K562 (cell line): ENCODE measurements around the gene TPCN1. TPM values are rescaled to one million over a fixed set of nuclear protein-coding genes. Genes with fewer than 3 reads are reported as not detected.

Source experiments
- ATAC-seq: fragments of 200-7000 bp; cut with Tn5 transposase; 3 replicates; pipeline ENCODE4 v1.9.1; 2020; ENCODE audit warnings: moderate library complexity
- BruUV-seq: library from RNA; stranded (reverse); fragments of 400-500 nt; replicated peaks from 2 replicates; lab custom pipeline; 2021; lab: Mats Ljungman, UMichigan
- CTCF ChIA-PET: fragments of 300-600 bp; formaldehyde crosslinking; extraction: SDS; loops from one replicate; lab custom pipeline; 2021; ENCODE audit warnings: low intra/inter-chr PET ratio; lab: Yijun Ruan, JAX
- POLR2A ChIA-PET: fragments of 300-600, 350-650 bp; sonication (Branson Sonifier 250); formaldehyde crosslinking; extraction: SDS; loops from one replicate; lab custom pipeline; 2021; ENCODE audit warnings: antibody characterized with exemption, inconsistent platforms; lab: Yijun Ruan, JAX
- DNase-seq, 4 experiments: peaks; one replicate each; pipeline versions ENCODE4 v3.0.0 to v3.0.0-alpha.2; 2011 to 2018; ENCODE audit warnings: low spot score in 3 of 4, mixed read lengths in 3 of 4; ENCODE audit errors: extremely low read depth in 1 of 4
- FAIRE-seq: peaks from 2 replicates; lab custom pipeline; 2011; peaks lifted over from hg19 to GRCh38; lab: Jason Lieb, UNC
- H2AFZ ChIP-seq: 2 replicates; pipeline ENCODE4 v1.6.0; 2011; ENCODE audit warnings: low read depth, low read length, control low read depth, inconsistent platforms
- H3K27ac ChIP-seq: fragments of 200-600 bp; 3 replicates; pipeline ENCODE4 v1.8.0; 2011; ENCODE audit warnings: low read depth, mild to moderate bottlenecking, control low read depth, inconsistent platforms, low read length, moderate library complexity, mixed read lengths; ENCODE audit errors: extremely low read depth
- H3K27me3 ChIP-seq, 2 experiments: fragments of 300-600 bp in 1 of 2; 2 replicates in 1 of 2; 3 replicates in 1 of 2; pipeline versions ENCODE4 v1.6.0 to v1.8.0; 2011; ENCODE audit warnings: inconsistent platforms in 2 of 2, low read length in 2 of 2, mild to moderate bottlenecking in 1 of 2, mixed read lengths in 1 of 2, moderate library complexity in 1 of 2; ENCODE audit not compliant: control insufficient read depth in 2 of 2, insufficient read depth in 2 of 2
- H3K36me3 ChIP-seq: fragments of 300-600 bp; 3 replicates; pipeline ENCODE4 v1.8.0; 2011; ENCODE audit warnings: mild to moderate bottlenecking, low read length, inconsistent platforms; ENCODE audit not compliant: control insufficient read depth, insufficient read depth
- H3K4me1 ChIP-seq, 2 experiments: fragments of 200-600 bp in 1 of 2; replicated peaks in 1 of 2; 2 replicates in 1 of 2; 3 replicates in 1 of 2; pipeline versions ENCODE4 v1.5.1 to v1.8.0; 2011; ENCODE audit warnings: inconsistent platforms in 2 of 2, low read length in 2 of 2, mild to moderate bottlenecking in 1 of 2, mixed read lengths in 1 of 2, moderate library complexity in 1 of 2; ENCODE audit not compliant: control insufficient read depth in 2 of 2, insufficient read depth in 2 of 2
- H3K4me2 ChIP-seq: 2 replicates; pipeline ENCODE4 v1.6.1; 2011; ENCODE audit warnings: low read length, control low read depth, inconsistent platforms, mixed read lengths; ENCODE audit not compliant: insufficient read depth
- H3K4me3 ChIP-seq: fragments of 200-600 bp; sonication (generic), shearing (Covaris generic); 2 replicates; pipeline ENCODE4 v1.5.1; 2016; ENCODE audit warnings: control low read depth, inconsistent platforms
- H3K79me2 ChIP-seq: fragments of 200-600 bp; 3 replicates; pipeline ENCODE4 v1.8.0; 2011; ENCODE audit warnings: low read length, inconsistent platforms; ENCODE audit not compliant: control insufficient read depth, insufficient read depth
- H3K9ac ChIP-seq, 2 experiments: 2 replicates each; pipeline versions ENCODE4 v1.6.0 to v1.6.1; 2011; ENCODE audit warnings: low read depth in 2 of 2, low read length in 2 of 2, control low read depth in 1 of 2, inconsistent platforms in 1 of 2, mild to moderate bottlenecking in 1 of 2, mixed read lengths in 1 of 2; ENCODE audit not compliant: insufficient read depth in 1 of 2
- H3K9me1 ChIP-seq: one replicate; pipeline ENCODE4 v1.6.0; 2011; ENCODE audit warnings: inconsistent platforms, mild to moderate bottlenecking, low read length, moderate library complexity; ENCODE audit not compliant: control insufficient read depth, insufficient read depth
- H3K9me3 ChIP-seq: replicated peaks from 2 replicates; pipeline ENCODE4 v1.5.1; 2011; ENCODE audit warnings: low read depth, low read length, inconsistent platforms; ENCODE audit not compliant: control insufficient read depth, insufficient read depth
- H4K20me1 ChIP-seq: replicated peaks from 2 replicates; pipeline ENCODE4 v1.6.1; 2011; ENCODE audit warnings: low read length, inconsistent platforms, mixed read lengths; ENCODE audit not compliant: control insufficient read depth, insufficient read depth
- KHSRP ChIP-seq: fragments of 450-650 bp; IDR thresholded peaks from 2 replicates; pipeline ENCODE4 v1.6.1; 2017
- MCM5 ChIP-seq: fragments of 450-650 bp; IDR thresholded peaks from 2 replicates; pipeline ENCODE4 v1.6.1; 2016; ENCODE audit warnings: low read depth
- SAFB2 ChIP-seq: fragments of 200-400 bp; formaldehyde crosslinking; IDR thresholded peaks from 2 replicates; pipeline ENCODE4 v1.6.1; 2018; ENCODE audit warnings: borderline replicate concordance, low read length, low read depth, moderate library complexity; ENCODE audit not compliant: severe bottlenecking
- SP1 ChIP-seq: sonication (generic); formaldehyde crosslinking; IDR thresholded peaks from 2 replicates; pipeline ENCODE4 v1.8.1; 2022; ENCODE audit warnings: mild to moderate bottlenecking, missing genetic modification reagents
- WGBS: fragments of 100-300 bp; shearing (Covaris generic); methylation state at CpG from one replicate; pipeline ENCODE4 v1.1.6; 2016; ENCODE audit warnings: low coverage, mixed read lengths; ENCODE audit not compliant: insufficient coverage; ENCODE audit errors: missing lambda C conversion rate; 5-methylcytosine and 5-hydroxymethylcytosine counted together
- in situ Hi-C: fragments of 300-500 bp; cut with MboI; formaldehyde crosslinking; loops from 4 replicates; pipeline ENCODE4 v1.15.0; 2018; ENCODE audit warnings: inconsistent platforms, mixed read lengths
- intact Hi-C: fragments of 100-400 bp; cut with micrococcal nuclease; formaldehyde crosslinking; loops from 2 replicates; pipeline ENCODE4 v1.14.2; 2022
- polyA plus RNA-seq, 8 experiments: library from polyadenylated mRNA; depleted of rRNA in 4 of 8; stranded (reverse) in 5 of 8; unstranded in 3 of 8; fragments of >200 nt; fragmentation: Nextera tagmentation in 2 of 8; fragmentation: Illumina TruSeq in 1 of 8; extraction: Ambion mirVana in 2 of 8; extraction: Trizol in 1 of 8; gene quantifications; 2 replicates each; pipeline versions ENCODE4 v1.2.1 to v1.2.3, GENCODE V29; 2011 to 2014; ENCODE audit warnings: inconsistent platforms in 1 of 8, missing spikeins in 1 of 8
- total RNA-seq, 7 experiments: library from RNA; depleted of rRNA in 6 of 7; stranded (reverse); fragments of >200 nt in 6 of 7; fragmentation: Illumina TruSeq in 2 of 7; extraction: Trizol in 2 of 7; gene quantifications; 2 replicates each; pipeline versions ENCODE4 v1.2.1 to v1.2.3, GENCODE V29; 2011 to 2021; ENCODE audit warnings: low replicate concordance in 1 of 7
- TF ChIP-seq, protein P1 (sequence below): fragments of 150-350 bp; conservative IDR thresholded peaks from 2 replicates; pipeline ENCODE4 v1.6.1; 2014; ENCODE audit warnings: low read length
- TF ChIP-seq, protein P2 (sequence below): IDR thresholded peaks from 2 replicates; pipeline ENCODE4 v1.6.1; 2016; ENCODE audit warnings: missing genetic modification characterization, missing compliant biosample characterization

The TPCN1 gene
- total and polyA plus RNA-seq, 9 of the 15 experiments (the other 6 are each of a cell fraction or from before 2014, with no cell fraction given), result 0.80 to 23.8 (median 7.4) TPM

DNA sequence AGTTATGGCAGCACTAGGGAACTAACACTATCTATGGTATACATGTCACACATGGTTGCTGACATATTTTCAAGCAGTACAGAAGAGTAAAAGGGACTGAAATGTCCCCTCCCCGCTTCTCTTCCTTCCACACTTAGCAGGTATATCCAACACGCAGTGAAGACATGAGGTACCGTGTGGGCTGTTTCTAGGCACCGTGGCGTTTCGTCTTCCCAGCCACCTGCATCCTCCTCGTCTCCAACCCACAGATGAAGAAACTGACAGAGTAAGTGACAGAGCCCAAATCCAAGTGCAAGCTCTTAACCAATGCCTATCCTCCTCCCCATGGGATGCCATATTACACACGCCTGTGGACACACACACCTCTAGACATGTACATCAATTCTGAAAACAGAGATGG, 81.2 kb downstream of the TPCN1 start:
- Histone ChIP-seq H3K9me1 (no peaks in the 10 kb centered on the region), H3K4me2 (no peak overlapping the region), H3K4me1 (peaks cover 30 to 31% of the 10 kb centered on the region in 2 experiments; a peak in 4 of 5 replicates), H3K9ac (no peak overlapping the region), H4K20me1 (no peaks in the 10 kb centered on the region), H3K27me3 (no peaks in the 10 kb centered on the region), H3K36me3 (peaks cover 32% of the 10 kb centered on the region; the same call in 2 of the 3 replicates), H3K9me3 (no peaks in the 10 kb centered on the region), H3K79me2 (no peaks in the 10 kb centered on the region), H2AFZ (no peak overlapping the region), H3K4me3 (no peak overlapping the region), H3K27ac (no peak overlapping the region)
- in situ Hi-C loops, result no loop called here
- TF ChIP-seq SP1 (CRISPR knock-in tag), result 0 out of 2 replicates have a peak, but pooled peaks have one; percentile 16
- TF ChIP-seq KHSRP, result no peak
- no peak for TF ChIP-seq MCM5
- TF ChIP-seq SAFB2, result no peak
- TF ChIP-seq, protein P1, sequence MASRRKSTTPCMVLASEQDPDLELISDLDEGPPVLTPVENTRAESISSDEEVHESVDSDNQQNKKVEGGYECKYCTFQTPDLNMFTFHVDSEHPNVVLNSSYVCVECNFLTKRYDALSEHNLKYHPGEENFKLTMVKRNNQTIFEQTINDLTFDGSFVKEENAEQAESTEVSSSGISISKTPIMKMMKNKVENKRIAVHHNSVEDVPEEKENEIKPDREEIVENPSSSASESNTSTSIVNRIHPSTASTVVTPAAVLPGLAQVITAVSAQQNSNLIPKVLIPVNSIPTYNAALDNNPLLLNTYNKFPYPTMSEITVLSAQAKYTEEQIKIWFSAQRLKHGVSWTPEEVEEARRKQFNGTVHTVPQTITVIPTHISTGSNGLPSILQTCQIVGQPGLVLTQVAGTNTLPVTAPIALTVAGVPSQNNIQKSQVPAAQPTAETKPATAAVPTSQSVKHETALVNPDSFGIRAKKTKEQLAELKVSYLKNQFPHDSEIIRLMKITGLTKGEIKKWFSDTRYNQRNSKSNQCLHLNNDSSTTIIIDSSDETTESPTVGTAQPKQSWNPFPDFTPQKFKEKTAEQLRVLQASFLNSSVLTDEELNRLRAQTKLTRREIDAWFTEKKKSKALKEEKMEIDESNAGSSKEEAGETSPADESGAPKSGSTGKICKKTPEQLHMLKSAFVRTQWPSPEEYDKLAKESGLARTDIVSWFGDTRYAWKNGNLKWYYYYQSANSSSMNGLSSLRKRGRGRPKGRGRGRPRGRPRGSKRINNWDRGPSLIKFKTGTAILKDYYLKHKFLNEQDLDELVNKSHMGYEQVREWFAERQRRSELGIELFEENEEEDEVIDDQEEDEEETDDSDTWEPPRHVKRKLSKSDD, result no peak
- TF ChIP-seq, protein P2, sequence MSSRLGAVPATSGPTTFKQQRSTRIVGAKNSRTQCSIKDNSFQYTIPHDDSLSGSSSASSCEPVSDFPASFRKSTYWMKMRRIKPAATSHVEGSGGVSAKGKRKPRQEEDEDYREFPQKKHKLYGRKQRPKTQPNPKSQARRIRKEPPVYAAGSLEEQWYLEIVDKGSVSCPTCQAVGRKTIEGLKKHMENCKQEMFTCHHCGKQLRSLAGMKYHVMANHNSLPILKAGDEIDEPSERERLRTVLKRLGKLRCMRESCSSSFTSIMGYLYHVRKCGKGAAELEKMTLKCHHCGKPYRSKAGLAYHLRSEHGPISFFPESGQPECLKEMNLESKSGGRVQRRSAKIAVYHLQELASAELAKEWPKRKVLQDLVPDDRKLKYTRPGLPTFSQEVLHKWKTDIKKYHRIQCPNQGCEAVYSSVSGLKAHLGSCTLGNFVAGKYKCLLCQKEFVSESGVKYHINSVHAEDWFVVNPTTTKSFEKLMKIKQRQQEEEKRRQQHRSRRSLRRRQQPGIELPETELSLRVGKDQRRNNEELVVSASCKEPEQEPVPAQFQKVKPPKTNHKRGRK, result no peak
- DNase-seq (no peak), FAIRE-seq (no peak), ATAC-seq (no peak)
- BruUV-seq, result no TSS peak
- 62% methylated on average over 8 of the region's 8 CpGs for WGBS
- intact Hi-C loops, result no loop called here
- CTCF ChIA-PET, result no interaction called here
- POLR2A ChIA-PET, result interaction anchor here (1.1 to 1.3 kb wide), 2 partner anchors 12 to 658 kb away, joined by 3 to 4 read pairs; no protein-coding TSS in a partner anchor
